HL-60 (cell line): ENCODE measurements around the gene OR8D2.

ENCODE experiments used
- GABPA ChIP-seq: IDR thresholded peaks from 2 replicates; pipeline ENCODE4 v1.6.1; 2012; ENCODE audit warnings: low read depth
- TF ChIP-seq, protein P1 (sequence below): IDR thresholded peaks from 2 replicates; pipeline ENCODE4 v1.6.1; 2012; ENCODE audit warnings: low read depth; ENCODE audit not compliant: insufficient replicate concordance
- TF ChIP-seq, protein P2 (sequence below): IDR thresholded peaks from one replicate; pipeline ENCODE4 v1.5.1; 2011; ENCODE audit warnings: low read length, control low read depth, inconsistent platforms; ENCODE audit not compliant: insufficient read depth

- TF ChIP-seq, protein P1, sequence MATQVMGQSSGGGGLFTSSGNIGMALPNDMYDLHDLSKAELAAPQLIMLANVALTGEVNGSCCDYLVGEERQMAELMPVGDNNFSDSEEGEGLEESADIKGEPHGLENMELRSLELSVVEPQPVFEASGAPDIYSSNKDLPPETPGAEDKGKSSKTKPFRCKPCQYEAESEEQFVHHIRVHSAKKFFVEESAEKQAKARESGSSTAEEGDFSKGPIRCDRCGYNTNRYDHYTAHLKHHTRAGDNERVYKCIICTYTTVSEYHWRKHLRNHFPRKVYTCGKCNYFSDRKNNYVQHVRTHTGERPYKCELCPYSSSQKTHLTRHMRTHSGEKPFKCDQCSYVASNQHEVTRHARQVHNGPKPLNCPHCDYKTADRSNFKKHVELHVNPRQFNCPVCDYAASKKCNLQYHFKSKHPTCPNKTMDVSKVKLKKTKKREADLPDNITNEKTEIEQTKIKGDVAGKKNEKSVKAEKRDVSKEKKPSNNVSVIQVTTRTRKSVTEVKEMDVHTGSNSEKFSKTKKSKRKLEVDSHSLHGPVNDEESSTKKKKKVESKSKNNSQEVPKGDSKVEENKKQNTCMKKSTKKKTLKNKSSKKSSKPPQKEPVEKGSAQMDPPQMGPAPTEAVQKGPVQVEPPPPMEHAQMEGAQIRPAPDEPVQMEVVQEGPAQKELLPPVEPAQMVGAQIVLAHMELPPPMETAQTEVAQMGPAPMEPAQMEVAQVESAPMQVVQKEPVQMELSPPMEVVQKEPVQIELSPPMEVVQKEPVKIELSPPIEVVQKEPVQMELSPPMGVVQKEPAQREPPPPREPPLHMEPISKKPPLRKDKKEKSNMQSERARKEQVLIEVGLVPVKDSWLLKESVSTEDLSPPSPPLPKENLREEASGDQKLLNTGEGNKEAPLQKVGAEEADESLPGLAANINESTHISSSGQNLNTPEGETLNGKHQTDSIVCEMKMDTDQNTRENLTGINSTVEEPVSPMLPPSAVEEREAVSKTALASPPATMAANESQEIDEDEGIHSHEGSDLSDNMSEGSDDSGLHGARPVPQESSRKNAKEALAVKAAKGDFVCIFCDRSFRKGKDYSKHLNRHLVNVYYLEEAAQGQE: no peak
- no peak for TF ChIP-seq GABPA
- TF ChIP-seq, protein P2, sequence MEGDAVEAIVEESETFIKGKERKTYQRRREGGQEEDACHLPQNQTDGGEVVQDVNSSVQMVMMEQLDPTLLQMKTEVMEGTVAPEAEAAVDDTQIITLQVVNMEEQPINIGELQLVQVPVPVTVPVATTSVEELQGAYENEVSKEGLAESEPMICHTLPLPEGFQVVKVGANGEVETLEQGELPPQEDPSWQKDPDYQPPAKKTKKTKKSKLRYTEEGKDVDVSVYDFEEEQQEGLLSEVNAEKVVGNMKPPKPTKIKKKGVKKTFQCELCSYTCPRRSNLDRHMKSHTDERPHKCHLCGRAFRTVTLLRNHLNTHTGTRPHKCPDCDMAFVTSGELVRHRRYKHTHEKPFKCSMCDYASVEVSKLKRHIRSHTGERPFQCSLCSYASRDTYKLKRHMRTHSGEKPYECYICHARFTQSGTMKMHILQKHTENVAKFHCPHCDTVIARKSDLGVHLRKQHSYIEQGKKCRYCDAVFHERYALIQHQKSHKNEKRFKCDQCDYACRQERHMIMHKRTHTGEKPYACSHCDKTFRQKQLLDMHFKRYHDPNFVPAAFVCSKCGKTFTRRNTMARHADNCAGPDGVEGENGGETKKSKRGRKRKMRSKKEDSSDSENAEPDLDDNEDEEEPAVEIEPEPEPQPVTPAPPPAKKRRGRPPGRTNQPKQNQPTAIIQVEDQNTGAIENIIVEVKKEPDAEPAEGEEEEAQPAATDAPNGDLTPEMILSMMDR: no peak
Observed at GRCh38 chr11:124297921-124298320, 22.1 kb downstream of the OR8D2 start.
